ENCODE results near the gene DYNLT1. TPM values are rescaled to one million over a fixed set of nuclear protein-coding genes. Genes with fewer than 3 reads are reported as not detected.
"Not testable (repeated sequence)": the region's sequence is repeated elsewhere in the genome, so short reads cannot be mapped to it uniquely, and the experiment has no call there.

Gene DYNLT1
- polyA plus RNA-seq, 4 donors, result 149 to 203 (median 166) TPM

GRCh38 chr6:158665332-158665731, 20.8 kb upstream of the DYNLT1 start:
- no peak for DNase-seq (ENCODE audit: low read depth in 4 of 4, low spot score in 2 of 4)

- no peak for DNase-seq (ENCODE audit: low read depth in 4 of 4, low spot score in 2 of 4)
Measured at GRCh38 chr6:158663625-158664165, 19.2 kb upstream of the DYNLT1 start.

GRCh38 chr6:158662954-158663624, 18.5 kb upstream of the DYNLT1 start:
- no peak for DNase-seq (ENCODE audit: low read depth in 4 of 4, low spot score in 2 of 4)

GRCh38 chr6:158662607-158662953, 18.0 kb upstream of the DYNLT1 start:
- no peak for DNase-seq (ENCODE audit: low read depth in 4 of 4, low spot score in 2 of 4)

- DNase-seq (ENCODE audit: low read depth in 4 of 4, low spot score in 2 of 4), result no peak
Measured at GRCh38 chr6:158661156-158661685, 16.7 kb upstream of the DYNLT1 start.

- no peak for DNase-seq (ENCODE audit: low read depth in 4 of 4, low spot score in 2 of 4)
Measured at GRCh38 chr6:158660333-158660754, 15.8 kb upstream of the DYNLT1 start.

- DNase-seq (ENCODE audit: low read depth in 4 of 4, low spot score in 2 of 4), result not testable (repeated sequence)
Measured at GRCh38 chr6:158656986-158657385, 12.4 kb upstream of the DYNLT1 start.

GRCh38 chr6:158655569-158656450, 11.3 kb upstream of the DYNLT1 start:
- no peak for DNase-seq (ENCODE audit: low read depth in 4 of 4, low spot score in 2 of 4)

GRCh38 chr6:158654960-158655489, 10.5 kb upstream of the DYNLT1 start:
- DNase-seq (ENCODE audit: low read depth in 4 of 4, low spot score in 2 of 4), result no peak

- DNase-seq (ENCODE audit: low read depth in 4 of 4, low spot score in 2 of 4), result no peak
Measured at GRCh38 chr6:158654498-158654897, 10.0 kb upstream of the DYNLT1 start.

GRCh38 chr6:158653577-158654354, 9.2 kb upstream of the DYNLT1 start:
- DNase-seq (ENCODE audit: low read depth in 4 of 4, low spot score in 2 of 4), result no peak

- not testable (repeated sequence) for DNase-seq (ENCODE audit: low read depth in 4 of 4, low spot score in 2 of 4)
Measured at GRCh38 chr6:158651981-158652737, 7.6 kb upstream of the DYNLT1 start.

GRCh38 chr6:158649289-158650143, 5.0 kb upstream of the DYNLT1 start, which contains the start of gene SYTL3:
Gene SYTL3, plus strand, starts transcription at chr6:158650054. Its CDS starts 13,215 bp downstream, at chr6:158663269.
- no peak for DNase-seq (ENCODE audit: low read depth in 4 of 4, low spot score in 2 of 4)

- DNase-seq (ENCODE audit: low read depth in 4 of 4, low spot score in 2 of 4), result no peak
Measured at GRCh38 chr6:158648682-158649131, 4.2 kb upstream of the DYNLT1 start.

- no peak for DNase-seq (ENCODE audit: low read depth in 4 of 4, low spot score in 2 of 4)
Measured at GRCh38 chr6:158647501-158647900, 3.0 kb upstream of the DYNLT1 start.

GRCh38 chr6:158646023-158646910, 1.7 kb upstream of the DYNLT1 start:
- DNase-seq (ENCODE audit: low read depth in 4 of 4, low spot score in 2 of 4), result no peak

Measured in left renal cortex interstitium (tissue), 4 donors.